Suprapubic skin (tissue), 3 donors: ENCODE results near the gene TMX2.

ENCODE experiments used
- CTCF ChIP-seq, 2 donors: fragments of 200-600 bp in 1 of 2; fragments of 450-650 bp in 1 of 2; sonication (generic) in 1 of 2; IDR thresholded peaks; one replicate each; pipeline ENCODE4 v1.5.1; 2016 to 2019; ENCODE audit warnings: antibody characterized with exemption in 2 of 2, mild to moderate bottlenecking in 1 of 2, moderate library complexity in 1 of 2
- EP300 ChIP-seq: sonication (generic); formaldehyde crosslinking; IDR thresholded peaks from one replicate; pipeline ENCODE4 v1.6.1; 2017; ENCODE audit warnings: antibody characterized with exemption

- TF ChIP-seq EP300 (no peak), CTCF (IDR thresholded peaks at IDR 0.05) (no peak)
Observed at GRCh38 chr11:57781529-57781943, 69.1 kb downstream of the TMX2 start.
